Measurements from ENCODE around the gene CCR5. TPM values are rescaled to one million over a fixed set of nuclear protein-coding genes. Genes with fewer than 3 reads are reported as not detected.

The CCR5 gene
- total RNA-seq, 1 experiment from 2014 or later, result not detected

DNA sequence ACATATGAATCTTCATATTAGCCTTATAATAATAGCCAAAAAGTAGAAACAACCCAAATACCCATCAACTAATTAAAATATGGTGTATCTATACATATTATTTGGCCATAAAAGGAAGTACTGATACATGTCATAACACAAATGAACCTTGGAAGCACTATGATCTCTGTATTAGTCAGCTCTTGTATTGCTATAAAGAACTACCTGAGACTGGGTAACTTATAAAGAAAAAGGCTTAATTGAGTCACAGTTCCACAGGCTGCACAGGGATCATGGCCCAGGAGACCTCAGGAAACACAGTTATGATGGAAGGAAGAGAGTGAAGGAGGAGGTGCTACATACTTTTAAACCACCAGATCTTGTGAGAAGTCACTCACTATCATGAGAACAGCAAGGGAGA, 32.8 kb upstream of the CCR5 start:
- Histone ChIP-seq H3K9me2 (ENCODE audit: insufficient read depth) (no peaks in the 10 kb centered on the region), H2AFZ (ENCODE audit: low read depth, low read length, poor library complexity, severe bottlenecking) (no peak overlapping the region), H3K4me3 (replicated peaks in 1 of 2; ENCODE audit: low read depth in 1 of 2, low read length in 2 of 2) (no peak overlapping the region), H3K4me2 (ENCODE audit: low read length) (no peak overlapping the region), H3K27me3 (ENCODE audit: insufficient read depth, low read length) (no peaks in the 10 kb centered on the region), H3K9me3 (ENCODE audit: control insufficient read depth in 1 of 2, insufficient read depth in 1 of 2, low read depth in 1 of 2, low read length in 2 of 2) (peaks cover 0 to 6% of the 10 kb centered on the region in 2 experiments; a peak in 2 of 4 replicates), H3K4me1 (ENCODE audit: control insufficient read depth in 1 of 2, insufficient read depth in 2 of 2, low read length in 2 of 2) (no peaks in the 10 kb centered on the region), H3K36me3 (ENCODE audit: control insufficient read depth in 1 of 2, insufficient read depth in 2 of 2, low read length in 2 of 2) (no peaks in the 10 kb centered on the region), H3K9ac (ENCODE audit: low read length) (no peak overlapping the region), H3K27ac (ENCODE audit: low read depth, low read length) (no peak overlapping the region), H3K79me2 (ENCODE audit: insufficient read depth, low read length) (no peaks in the 10 kb centered on the region), H4K20me1 (ENCODE audit: insufficient read depth) (no peaks in the 10 kb centered on the region)
- CTCF ChIA-PET, result no interaction called here
- ATAC-seq (no peak), DNase-seq (ENCODE audit: low read depth, low spot score) (no peak)
- intact Hi-C loops (cut with micrococcal nuclease), result no loop called here
- BruUV-seq (replicated peaks), result no TSS peak
- no peak for TF ChIP-seq EZH2 (IDR thresholded peaks at IDR 0.05)
- TF ChIP-seq, protein P1, sequence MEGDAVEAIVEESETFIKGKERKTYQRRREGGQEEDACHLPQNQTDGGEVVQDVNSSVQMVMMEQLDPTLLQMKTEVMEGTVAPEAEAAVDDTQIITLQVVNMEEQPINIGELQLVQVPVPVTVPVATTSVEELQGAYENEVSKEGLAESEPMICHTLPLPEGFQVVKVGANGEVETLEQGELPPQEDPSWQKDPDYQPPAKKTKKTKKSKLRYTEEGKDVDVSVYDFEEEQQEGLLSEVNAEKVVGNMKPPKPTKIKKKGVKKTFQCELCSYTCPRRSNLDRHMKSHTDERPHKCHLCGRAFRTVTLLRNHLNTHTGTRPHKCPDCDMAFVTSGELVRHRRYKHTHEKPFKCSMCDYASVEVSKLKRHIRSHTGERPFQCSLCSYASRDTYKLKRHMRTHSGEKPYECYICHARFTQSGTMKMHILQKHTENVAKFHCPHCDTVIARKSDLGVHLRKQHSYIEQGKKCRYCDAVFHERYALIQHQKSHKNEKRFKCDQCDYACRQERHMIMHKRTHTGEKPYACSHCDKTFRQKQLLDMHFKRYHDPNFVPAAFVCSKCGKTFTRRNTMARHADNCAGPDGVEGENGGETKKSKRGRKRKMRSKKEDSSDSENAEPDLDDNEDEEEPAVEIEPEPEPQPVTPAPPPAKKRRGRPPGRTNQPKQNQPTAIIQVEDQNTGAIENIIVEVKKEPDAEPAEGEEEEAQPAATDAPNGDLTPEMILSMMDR (IDR thresholded peaks at IDR 0.05 in 2 of 3, conservative IDR thresholded peaks at IDR 0.05 in 1 of 3; ENCODE audit: borderline replicate concordance in 1 of 3, insufficient read depth in 1 of 3, low read depth in 2 of 3, low read length in 2 of 3), result no peak
- TF ChIP-seq, protein P2, sequence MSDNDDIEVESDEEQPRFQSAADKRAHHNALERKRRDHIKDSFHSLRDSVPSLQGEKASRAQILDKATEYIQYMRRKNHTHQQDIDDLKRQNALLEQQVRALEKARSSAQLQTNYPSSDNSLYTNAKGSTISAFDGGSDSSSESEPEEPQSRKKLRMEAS (IDR thresholded peaks at IDR 0.05), result no peak
- TF ChIP-seq EZH2phosphoT487 (IDR thresholded peaks at IDR 0.05; ENCODE audit: borderline replicate concordance), result no peak
- no peak for TF ChIP-seq YY1 (IDR thresholded peaks at IDR 0.05; ENCODE audit: extremely low read depth, insufficient replicate concordance, low read depth, low read length)
- TF ChIP-seq SP1 (IDR thresholded peaks at IDR 0.05; ENCODE audit: low read depth), result no peak
- no peak for TF ChIP-seq RAD21 (IDR thresholded peaks at IDR 0.05; ENCODE audit: low read depth)
- TF ChIP-seq CEBPB (IDR thresholded peaks at IDR 0.05; ENCODE audit: low read depth), result no peak
- TF ChIP-seq ZNF274 (IDR thresholded peaks at IDR 0.05; ENCODE audit: low read depth, low read length), result no peak
- no peak for TF ChIP-seq CBX3 (IDR thresholded peaks at IDR 0.05; ENCODE audit: low read depth)
- no peak for TF ChIP-seq SRF (IDR thresholded peaks at IDR 0.05; ENCODE audit: low read depth)
- no peak for TF ChIP-seq JUND (IDR thresholded peaks at IDR 0.05)
- no peak for TF ChIP-seq ELF1 (IDR thresholded peaks at IDR 0.05; ENCODE audit: borderline replicate concordance, low read depth)
- RAD21 ChIA-PET (ENCODE audit: low non-redundant PET in 1 of 2, low total read pairs in 2 of 2, uncharacterized antibody in 2 of 2, unreplicated experiment in 2 of 2), result no interaction called here
- POLR2A ChIA-PET, result no interaction called here

Measured in HCT116 (cell line).